Mammary epithelial cell (primary cell): Measurements from ENCODE around the gene UBE2C.

ENCODE experiments used
- CTCF ChIP-seq, 2 donors: IDR thresholded peaks in 1 of 2; conservative IDR thresholded peaks in 1 of 2; 2 replicates each; pipeline ENCODE4 v1.5.1; 2011 to 2012; ENCODE audit warnings: inconsistent platforms in 2 of 2, low read length in 2 of 2, mild to moderate bottlenecking in 2 of 2, control low read depth in 1 of 2, low read depth in 1 of 2; ENCODE audit not compliant: insufficient read depth in 1 of 2; ENCODE audit errors: extremely low read depth in 1 of 2
- EZH2 ChIP-seq: IDR thresholded peaks from 2 replicates; pipeline ENCODE4 v1.6.1; 2012; ENCODE audit warnings: low read length, inconsistent platforms, borderline replicate concordance

GRCh38 chr20:45835825-45836224 is 23.4 kb downstream of the UBE2C start:
- TF ChIP-seq CTCF (conservative IDR thresholded peaks at IDR 0.05 in 1 of 2, IDR thresholded peaks at IDR 0.05 in 1 of 2; ENCODE audit: extremely low read depth in 1 of 2, insufficient read depth in 1 of 2, low read depth in 1 of 2, low read length in 2 of 2) (no peak), EZH2 (no peak)
